ENCODE measurements around the gene TMEM79. TPM values are rescaled to one million over a fixed set of nuclear protein-coding genes. Genes with fewer than 3 reads are reported as not detected.
A peak's percentile ranks its signal among the peaks of the same experiment; 100 is the strongest.

The TMEM79 gene
- total RNA-seq, 2 experiments from 2014 or later = 10.2 to 10.5 TPM

- ChIA-PET CTCF (interaction anchor here (0.5 to 1.1 kb wide), 9 partner anchors 10 to 1144 kb away, joined by 3 to 5 read pairs (median 3); partner anchors contain the start of genes MEF2D and SMG5), POLR2A (interaction anchor here (0.6 kb wide), 1 partner anchor 70 kb away, joined by 3 read pairs; no protein-coding TSS in a partner anchor)
- Mint-ChIP-seq H3K4me1 (peaks cover 29% of the 10 kb centered on the region), H3K27ac (peak overlapping the region; percentile 96), H3K4me3 (peak overlapping the region; percentile 98), H3K27me3 (no peaks in the 10 kb centered on the region), H3K9me3 (ENCODE audit: low read depth) (no peaks in the 10 kb centered on the region), H3K36me3 (ENCODE audit: low read depth) (peaks cover 42% of the 10 kb centered on the region)
- no peak for ATAC-seq
- intact Hi-C loops (cut with DNase I, micrococcal nuclease) = loop anchor here (1.0 to 5.0 kb wide), 17 partner anchors 18 to 593 kb away; partner anchors contain the start of genes KHDC4 (in 2 of the 2), SMG5 (in 2 of the 2), ISG20L2 (in 1 of the 2) and MEF2D (in 1 of the 2)
- DNase-seq = no peak
These were observed 53.7 kb downstream of the TMEM79 start for GRCh38 chr1:156337888-156338179.

- peak within 1 kb of the TSS; percentile 98 for H3K4me3 Mint-ChIP-seq
- DNase-seq (peak; percentile 99), ATAC-seq (peak; percentile 96)
- ChIA-PET POLR2A (interaction anchor here (0.6 kb wide), 1 partner anchor 70 kb away, joined by 3 read pairs; no protein-coding TSS in a partner anchor), CTCF (interaction anchor here (0.5 to 1.1 kb wide), 8 partner anchors 10 to 668 kb away, joined by 3 to 5 read pairs (median 3); partner anchors contain the start of genes MEF2D and SMG5)
- H3K4me1 Mint-ChIP-seq = peaks cover 29% of the 10 kb centered on the region
- no peaks in the 10 kb centered on the region for H3K27me3 Mint-ChIP-seq
- H3K27ac Mint-ChIP-seq = peak within 1 kb of the TSS; percentile 96
- intact Hi-C loops (cut with DNase I, micrococcal nuclease) = loop anchor here (1.0 to 5.0 kb wide), 17 partner anchors 18 to 593 kb away; partner anchors contain the start of genes KHDC4 (in 2 of the 2), SMG5 (in 2 of the 2), ISG20L2 (in 1 of the 2) and MEF2D (in 1 of the 2)
- no peaks in the 10 kb centered on the region for H3K9me3 Mint-ChIP-seq (ENCODE audit: low read depth)
- peaks cover 38% of the 10 kb centered on the region for H3K36me3 Mint-ChIP-seq (ENCODE audit: low read depth)
These were observed 54.3 kb downstream of the TMEM79 start, which contains the start of the genes CCT3 and TSACC for GRCh38 chr1:156338180-156338976. Gene CCT3 (minus strand): TSS chr1:156338292. CDS start chr1:156338184, 108 bp downstream. Gene TSACC (plus strand): TSS chr1:156338526. CDS start chr1:156339758, 1,232 bp downstream.

Other genes with a start within 250 kb of the TMEM79 start
- 10 to 100 TPM; 34.5 to 49.0 TPM for gene UBQLN4, start 230.5 kb upstream of the TMEM79 start, total RNA-seq
- 10 to 100 TPM; 26.1 to 50.3 TPM for gene LAMTOR2, start 229.5 kb upstream of the TMEM79 start, total RNA-seq
- under 1 TPM; 0.46 to 0.77 TPM for gene RAB25, start 223.2 kb upstream of the TMEM79 start, total RNA-seq
- under 1 TPM; 0.48 to 0.79 TPM for gene MEX3A, start 201.9 kb upstream of the TMEM79 start, total RNA-seq
- 100 to 1,000 TPM; 184 to 218 TPM for gene LMNA, start 169.6 kb upstream of the TMEM79 start, total RNA-seq
- 10 to 100 TPM; 53.3 to 64.5 TPM for gene SEMA4A, start 130.7 kb upstream of the TMEM79 start, total RNA-seq
- 10 to 100 TPM; 42.4 to 51.9 TPM for gene SLC25A44, start 90.2 kb upstream of the TMEM79 start, total RNA-seq
- gene PMF1, start 71.3 kb upstream of the TMEM79 start, total RNA-seq = 100 to 1,000 TPM; 108 to 117 TPM
- gene BGLAP, start 42.1 kb upstream of the TMEM79 start, total RNA-seq = 1 to 10 TPM; 2.1 to 2.4 TPM
- gene PAQR6, start 36.3 kb upstream of the TMEM79 start, total RNA-seq = 1 to 10 TPM; 4.7 to 5.7 TPM
- 10 to 100 TPM; 61.7 to 64.6 TPM for gene SMG5, start 1.5 kb upstream of the TMEM79 start, total RNA-seq
- gene GLMP, start 11.4 kb downstream of the TMEM79 start, total RNA-seq = 10 to 100 TPM; 10.8 to 12.1 TPM
- gene VHLL, start 15.0 kb downstream of the TMEM79 start, total RNA-seq = under 1 TPM in 1 of 2 experiments, not detected in 1; 0.28 TPM
- gene CCT3, start 54.0 kb downstream of the TMEM79 start, total RNA-seq = 100 to 1,000 TPM; 297 to 406 TPM
- gene TSACC, start 54.2 kb downstream of the TMEM79 start, total RNA-seq = under 1 TPM; 0.25 to 0.83 TPM
- not detected for gene RHBG, start 84.9 kb downstream of the TMEM79 start, total RNA-seq
- gene MEF2D, start 216.4 kb downstream of the TMEM79 start, total RNA-seq = 10 to 100 TPM; 32.1 to 33.6 TPM